Measurements from ENCODE around the gene SHISA3.

The SHISA3 gene

DNA sequence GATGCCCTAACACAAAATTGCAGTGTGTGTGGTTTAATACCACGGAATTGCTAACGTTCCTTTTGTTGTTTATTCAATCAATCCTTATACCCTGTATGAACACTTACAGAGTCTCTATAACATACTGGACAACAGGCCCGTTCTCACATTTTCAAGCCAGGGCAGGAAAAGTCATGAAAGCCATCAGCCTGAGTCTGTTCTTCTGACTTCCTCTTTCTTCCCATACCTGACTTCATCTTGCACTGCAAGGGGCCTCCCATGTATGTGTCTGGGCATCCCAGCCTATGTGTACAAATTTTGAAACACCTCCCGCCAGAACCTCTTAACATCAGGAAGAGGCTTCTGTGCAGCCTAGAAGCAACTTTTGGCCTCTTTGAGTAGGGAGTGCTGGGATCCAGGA lies 4.9 kb upstream of the SHISA3 start:
- no peak for DNase-seq

DNA sequence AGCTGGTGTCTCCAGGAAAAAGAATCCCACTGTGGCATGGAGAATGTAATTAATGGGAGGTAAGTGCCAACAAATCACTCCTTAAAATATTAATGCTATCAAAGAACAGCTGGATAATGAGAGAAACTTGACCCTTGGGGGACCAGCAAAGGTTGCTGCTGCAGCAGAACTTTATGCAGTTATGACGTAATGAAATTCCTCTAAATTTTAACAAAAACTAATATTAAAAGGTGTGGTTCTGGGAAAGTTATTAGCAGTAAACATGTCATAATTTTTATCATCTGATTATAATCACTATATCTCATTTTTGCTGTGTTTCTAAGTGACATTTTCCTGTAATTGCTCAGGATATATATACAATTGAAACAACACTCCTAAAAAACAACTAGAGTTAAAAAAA lies 1.7 kb upstream of the SHISA3 start:
- no peak for DNase-seq

DNA sequence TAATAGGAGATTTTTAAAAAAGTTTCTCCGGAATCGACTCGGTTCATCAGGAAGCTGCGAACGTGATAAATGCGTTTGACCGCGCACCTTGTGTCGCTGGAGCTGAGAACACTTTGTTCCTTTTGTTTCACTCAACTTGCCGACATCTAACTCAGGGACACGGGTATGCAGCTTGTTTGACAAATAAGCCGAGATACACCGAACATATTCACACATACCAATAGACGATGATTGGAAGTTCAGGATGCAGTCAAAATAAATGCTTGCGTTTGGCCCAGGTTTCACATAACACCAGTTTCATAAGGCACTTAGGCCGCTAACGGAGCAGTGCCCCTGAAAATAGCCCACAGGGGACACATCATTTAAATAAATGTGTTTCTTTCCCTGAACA lies 932 bp upstream of the SHISA3 start:
- DNase-seq, result no peak

DNA sequence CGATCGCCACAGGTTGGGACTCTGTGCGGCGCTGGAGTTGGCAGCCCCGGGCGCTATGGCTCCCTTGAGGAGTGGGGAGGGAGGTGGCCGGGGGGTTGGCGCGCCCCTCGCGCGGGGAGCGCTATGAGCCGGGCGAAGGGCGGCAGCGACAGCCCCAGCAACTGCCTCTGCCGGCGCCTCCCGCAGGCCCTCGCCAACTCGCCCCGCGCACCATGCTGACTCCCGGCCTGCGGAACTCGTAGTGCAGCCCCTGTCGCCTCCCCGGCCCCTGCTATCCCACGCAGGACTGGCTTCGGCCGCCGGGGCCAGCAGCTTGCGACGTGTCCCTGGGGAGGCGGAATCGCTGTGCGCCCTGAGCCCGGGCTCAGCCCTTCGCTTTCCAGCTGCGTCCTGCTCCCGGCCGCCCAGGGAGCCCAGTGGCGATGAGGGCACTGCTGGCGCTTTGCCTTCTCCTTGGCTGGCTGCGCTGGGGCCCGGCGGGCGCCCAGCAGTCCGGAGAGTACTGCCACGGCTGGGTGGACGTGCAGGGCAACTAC lies 415 bp downstream of the SHISA3 start:
- no peak for DNase-seq

DNA sequence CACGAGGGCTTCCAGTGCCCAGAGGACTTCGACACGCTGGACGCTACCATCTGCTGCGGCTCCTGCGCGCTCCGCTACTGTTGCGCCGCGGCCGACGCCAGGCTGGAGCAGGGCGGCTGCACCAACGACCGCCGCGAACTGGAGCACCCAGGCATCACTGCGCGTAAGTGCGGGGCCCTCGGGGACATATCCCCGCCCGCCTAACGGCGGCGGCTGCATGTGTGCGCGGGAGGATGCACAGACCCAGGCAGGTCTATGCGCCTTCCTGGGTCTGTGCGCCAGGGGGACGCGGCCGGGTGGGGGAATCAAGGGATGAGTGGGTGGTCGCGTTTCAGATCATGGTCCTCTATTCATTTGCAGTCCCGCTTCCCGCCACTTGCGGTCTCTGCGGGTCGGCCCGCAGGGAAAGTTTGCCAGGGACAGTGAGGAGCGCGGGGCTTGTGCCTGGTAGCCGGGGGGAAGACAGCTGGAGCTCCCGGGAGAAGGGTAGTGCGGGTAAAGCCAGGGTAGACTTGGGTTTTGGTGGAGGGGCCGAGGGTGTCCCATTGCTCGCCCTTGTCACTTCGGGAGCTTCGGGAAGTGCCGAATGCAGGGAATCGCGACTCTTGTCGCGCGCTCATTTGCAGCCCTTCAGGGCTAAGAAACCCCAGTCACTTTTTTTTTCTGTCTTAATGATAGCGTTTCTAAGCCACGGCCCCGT lies 1.0 kb downstream of the SHISA3 start:
- DNase-seq, result no peak

DNA sequence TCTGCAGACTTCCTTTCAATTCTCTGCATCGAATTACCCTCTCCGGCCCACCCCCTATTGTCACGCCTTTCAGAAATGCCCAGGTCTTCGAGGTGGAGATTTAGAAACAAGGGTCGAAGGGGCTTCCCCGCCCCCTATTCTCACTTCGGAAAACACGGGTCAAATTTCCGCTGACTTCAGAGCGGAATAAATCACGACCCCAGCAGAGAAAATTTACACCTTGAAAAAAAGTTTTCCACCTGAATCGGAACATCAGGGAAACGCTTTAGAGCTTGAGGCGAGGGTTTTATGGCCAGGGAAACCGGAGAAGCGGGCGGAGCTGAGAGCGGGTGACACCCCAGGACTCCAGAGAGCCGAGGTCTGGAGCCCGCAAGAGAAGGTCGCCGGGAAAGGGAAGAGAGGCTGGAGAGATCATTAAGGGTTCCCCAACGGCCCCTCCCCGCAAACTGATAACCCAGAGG lies 1.6 kb downstream of the SHISA3 start:
- DNase-seq, result no peak

DNA sequence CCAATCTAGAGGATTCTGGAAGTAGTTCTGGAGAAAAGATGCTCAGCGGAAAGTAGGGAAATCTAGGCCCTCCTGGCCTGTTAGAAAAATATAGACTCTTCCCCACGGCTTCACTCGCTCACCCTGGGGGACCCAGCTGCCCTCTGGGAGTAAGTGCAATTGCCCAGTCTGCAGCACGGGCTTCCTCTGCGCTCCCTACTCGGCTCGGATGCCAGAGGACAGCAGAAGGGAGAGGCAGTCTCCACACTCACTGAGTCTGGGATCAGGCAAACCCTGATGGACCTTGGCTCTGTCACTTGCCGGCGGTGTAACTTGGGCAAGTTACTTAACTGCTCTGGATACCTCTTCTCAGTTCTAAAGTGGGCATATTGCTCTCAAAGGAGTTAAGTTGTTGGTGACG lies 2.1 kb downstream of the SHISA3 start:
- no peak for DNase-seq

DNA sequence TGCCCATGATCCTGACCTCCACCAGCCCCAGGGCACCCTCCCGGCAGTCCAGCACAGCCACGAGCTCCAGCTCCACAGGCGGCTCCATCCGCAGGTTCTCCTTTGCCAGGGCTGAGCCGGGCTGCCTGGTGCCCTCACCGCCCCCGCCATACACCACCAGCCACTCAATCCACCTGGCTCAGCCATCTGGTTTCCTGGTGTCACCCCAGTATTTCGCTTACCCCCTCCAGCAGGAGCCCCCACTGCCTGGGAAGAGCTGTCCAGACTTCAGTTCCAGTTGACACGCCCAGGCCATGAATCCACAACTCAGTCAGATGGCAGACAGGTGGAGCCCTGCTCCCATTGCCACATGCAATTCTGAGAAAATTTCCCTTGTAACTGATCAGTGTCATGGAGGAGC lies 3.9 kb downstream of the SHISA3 start:
- DNase-seq, result no peak

DNA sequence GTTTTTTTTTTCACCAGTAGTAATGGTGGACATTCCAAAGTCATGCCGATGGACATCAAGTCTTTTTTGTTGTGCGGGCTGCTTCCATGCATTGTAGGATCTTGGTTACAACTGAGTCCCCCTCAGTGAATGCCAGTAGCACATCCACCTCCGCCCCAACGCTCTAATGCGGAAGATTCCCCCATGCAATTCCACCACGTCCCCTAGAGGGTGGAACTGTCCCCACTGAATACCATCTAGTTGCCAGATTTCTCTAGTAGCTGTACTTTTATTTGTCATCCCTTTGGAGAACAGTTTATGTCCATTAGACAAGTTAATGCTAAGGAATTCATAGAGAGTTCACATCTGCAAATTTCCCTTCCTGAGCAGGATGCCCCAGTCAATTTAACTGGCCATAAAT lies 6.7 kb downstream of the SHISA3 start:
- DNase-seq, result no peak

DNA sequence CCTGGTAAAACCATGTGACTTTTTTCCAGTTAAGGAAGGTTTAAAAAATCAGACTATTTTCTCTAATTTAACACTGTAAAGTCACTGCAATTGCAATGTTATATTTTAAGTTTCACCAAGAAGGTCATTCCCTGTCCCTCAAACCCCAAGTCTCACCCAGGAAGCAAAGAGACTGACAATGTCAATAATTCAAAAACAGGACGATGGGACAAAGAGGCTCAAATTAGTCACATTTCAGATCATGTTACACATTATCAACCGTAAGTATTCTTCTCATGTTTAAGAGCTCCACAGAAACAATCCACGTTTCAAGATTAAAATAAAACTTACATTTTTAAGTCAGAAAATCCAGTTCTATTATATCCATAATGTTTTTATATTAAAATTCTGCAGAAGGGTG lies 13.2 kb downstream of the SHISA3 start:
- no peak for DNase-seq

DNA sequence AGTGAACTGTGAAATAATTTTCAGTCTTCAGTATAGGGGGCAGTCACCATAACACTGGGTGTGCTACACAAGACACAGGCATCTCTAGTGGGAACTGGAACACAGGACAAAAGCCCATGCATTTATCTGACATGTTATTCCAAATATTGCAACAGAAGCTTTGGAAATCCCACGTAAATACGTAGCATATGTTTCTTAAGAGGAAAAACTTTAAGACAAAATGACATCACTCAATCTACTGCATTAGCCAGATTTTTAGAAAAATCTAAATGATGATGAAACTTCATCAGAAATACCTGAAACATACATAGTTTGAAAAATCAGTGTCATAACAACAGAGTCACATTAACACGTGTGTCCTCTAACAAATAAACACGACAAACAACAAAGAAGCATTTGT lies 14.5 kb downstream of the SHISA3 start:
- no peak for DNase-seq

DNA sequence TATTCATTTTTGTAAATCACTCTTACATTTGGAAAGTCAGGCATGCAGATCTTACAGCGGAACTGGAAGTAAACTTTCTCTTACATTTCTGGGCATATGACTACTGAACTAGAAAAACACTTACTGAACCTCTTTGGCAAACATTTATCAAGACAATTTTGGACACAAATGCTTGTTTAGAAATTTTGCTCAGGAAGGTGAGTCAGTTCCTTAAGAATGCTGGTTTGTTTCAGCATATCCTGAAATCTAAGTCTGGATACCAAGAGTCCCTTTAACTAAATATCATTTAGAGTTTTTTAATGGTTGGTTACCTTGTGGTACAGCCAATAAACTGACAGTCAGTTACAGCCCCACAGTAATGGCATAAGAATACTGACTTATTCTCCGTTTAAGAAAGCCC lies 15.0 kb downstream of the SHISA3 start:
- DNase-seq, result no peak

DNA sequence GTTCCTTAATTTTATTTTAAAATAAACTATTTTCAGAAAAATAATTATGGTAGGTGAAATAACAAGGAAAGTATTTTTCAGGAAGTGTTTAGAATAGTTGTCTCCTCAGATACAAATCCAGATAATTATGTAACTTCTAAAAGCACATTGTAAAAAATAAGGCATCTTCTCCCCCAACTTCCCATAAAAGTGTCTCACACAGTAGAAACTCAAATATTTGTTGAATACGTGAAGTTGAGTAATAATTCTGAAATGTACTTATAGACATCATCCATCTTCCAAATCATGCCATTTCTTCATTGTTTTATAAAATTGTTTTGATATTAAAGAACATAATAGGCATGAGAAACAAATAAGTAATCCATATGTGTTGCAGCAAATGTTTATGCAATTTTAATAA lies 18.0 kb downstream of the SHISA3 start:
- no peak for DNase-seq

DNA sequence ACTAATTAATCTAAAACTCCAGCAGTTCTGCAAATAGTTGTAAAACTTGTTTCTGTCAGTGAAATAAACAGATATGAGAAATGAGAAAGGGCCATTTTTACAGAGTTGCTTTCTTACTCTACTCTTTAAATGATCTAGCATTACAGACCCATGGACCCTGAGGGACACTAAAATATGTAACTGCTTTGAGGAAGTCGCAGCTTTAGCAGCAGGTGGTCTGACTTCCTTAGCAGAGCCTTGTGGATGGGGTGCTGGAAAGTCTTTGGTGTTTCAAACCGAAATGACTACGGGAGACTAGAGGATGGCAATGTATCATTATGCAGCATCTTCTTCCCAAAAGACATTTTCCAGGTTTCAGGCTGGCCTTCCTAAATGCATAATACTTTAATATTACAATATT lies 18.7 kb downstream of the SHISA3 start:
- no peak for DNase-seq

DNA sequence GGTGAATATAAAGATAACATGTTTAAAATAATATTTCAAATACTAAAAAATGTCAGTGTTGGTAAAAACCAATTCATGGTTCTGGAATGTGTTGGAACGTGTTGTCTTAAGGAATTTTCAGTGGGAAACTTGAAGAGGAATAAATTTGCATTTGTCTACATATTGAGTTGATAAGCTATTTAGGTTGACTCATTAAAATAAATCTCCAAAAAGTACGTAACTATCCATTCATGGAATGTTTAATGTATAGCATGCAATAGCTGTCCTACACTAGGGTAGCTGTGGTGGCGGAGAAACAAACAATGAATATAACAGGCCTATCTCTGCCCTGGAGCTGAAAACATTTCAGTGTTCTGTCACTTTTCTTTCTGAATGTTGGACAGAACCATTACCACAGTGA lies 20.3 kb downstream of the SHISA3 start:
- DNase-seq, result no peak

DNA sequence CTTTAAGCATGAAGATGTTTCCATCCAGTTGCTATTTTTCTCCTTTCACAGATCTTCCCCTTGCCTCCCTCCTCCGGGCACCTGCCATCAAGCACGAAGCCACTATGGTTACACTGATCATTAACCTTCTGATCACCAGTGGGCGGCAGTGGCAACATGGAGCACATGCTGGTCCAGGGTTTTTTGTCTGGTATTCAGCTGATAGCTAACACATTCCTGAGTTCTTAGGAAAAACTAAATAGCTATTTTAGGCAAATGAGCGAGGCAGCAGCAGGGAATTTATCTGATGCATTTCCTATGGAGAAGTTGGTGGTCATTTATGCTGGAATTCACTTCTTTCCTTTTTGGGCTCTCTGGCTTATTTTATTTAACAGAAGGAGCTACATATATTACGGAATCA lies 22.9 kb downstream of the SHISA3 start:
- no peak for DNase-seq

DNA sequence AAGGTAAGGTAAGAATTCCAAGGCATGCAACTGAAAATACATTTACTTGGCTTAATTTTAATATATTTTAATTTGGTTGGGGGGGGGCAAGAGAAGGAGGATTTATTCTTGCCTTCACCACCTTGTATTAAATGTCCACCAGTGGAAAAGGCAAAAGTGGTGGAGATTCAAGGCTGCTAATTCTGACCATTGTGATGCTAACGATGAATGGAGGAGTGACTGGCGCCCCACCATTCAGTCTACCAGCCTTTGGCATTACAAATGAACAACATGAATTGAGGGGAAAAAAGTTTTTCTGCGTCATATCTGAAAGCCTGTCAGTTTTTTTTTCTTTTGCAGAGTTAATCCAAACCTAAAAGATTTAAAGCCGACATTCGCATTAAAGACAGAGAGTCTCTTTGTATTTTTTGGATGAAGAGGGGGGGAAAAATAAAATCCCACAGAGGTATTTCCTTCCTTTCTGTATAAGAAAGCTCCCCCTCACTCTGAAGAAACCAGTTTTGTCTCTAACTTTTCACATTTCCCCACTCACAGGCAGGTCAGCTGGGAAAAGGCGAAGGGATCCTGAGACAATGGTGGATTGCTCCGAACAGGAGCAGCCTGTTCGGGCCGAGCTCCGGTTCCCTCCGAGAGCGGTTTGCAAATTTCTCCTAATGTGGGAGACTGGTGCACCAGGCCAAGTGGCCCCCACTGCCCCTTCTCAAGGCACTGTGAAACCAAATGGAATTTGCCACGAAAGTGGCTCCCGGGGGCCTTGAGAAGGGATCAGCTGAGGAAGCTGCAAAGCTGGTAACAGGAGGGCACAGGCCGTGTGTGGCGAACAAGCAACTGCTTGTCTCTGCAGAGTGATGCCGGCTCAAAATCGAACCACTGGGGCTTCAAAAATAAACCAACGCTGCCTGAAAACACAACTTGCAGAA lies 28.1 kb downstream of the SHISA3 start:
- no peak for DNase-seq

DNA sequence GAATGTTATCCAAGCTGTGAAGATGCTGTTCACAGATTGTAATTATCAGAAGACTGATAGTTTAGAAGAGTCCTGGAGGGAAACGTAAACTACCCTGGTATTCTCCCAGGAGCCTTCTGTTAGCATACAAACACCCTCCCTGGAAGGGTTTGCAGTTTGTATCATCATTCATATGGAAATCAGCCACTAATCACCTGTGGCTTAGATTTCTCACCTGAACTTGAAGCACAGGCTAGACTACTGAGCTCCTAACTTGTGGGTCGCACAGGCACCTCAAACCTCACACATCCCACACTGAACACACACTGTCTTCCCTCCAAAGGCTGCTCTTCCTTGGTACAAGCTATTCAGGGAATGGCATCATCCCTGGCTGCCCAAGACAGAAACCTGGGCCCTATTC lies 30.7 kb downstream of the SHISA3 start:
- DNase-seq, result no peak

DNA sequence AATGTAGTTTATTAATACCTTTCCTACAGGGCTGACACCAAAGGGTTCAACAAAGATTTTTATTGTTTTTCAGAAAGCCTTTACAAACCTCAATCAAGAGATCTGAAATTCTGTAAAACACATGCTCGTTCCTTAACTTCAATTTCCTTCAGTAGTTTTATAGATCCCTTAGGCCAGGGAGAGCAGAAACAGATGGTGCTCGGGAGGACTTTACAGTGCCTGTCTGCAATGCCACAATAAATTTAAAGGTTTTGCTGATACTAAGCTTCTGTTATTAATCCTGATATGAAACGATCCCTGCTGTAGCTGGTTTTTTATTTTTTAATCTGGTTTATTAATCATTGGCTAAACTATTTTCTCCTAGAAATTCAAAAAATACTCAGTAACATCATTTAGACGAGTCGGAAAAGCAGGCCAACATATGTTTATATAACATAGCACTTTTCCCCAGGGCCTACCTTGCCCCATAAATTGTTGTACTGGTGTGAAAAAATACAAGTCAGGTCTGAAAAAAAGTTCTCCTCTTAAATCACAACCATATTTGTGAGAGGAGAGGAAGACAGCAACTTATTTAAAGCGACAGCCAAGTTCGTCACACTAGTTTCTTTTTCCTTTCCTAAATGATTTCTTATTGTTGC lies 39.8 kb downstream of the SHISA3 start:
- no peak for DNase-seq

DNA sequence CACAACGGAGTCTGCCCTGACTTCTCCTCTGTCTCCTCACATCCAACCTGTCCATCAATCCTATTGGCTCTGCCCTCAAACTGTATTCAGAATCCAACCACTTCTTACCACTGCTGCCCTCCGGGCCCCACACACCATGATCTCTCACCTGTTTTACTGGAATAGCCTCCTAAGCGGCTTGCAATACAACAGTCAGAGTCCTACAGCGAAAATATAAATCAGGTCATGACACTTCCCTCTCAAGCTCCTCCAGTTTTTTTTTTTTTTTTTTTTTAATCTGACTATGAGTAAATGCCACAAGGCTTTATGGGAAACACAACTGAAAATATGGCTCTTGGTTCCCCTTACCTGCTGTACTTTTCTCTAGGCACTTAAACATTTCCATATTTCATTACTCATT lies 42.8 kb downstream of the SHISA3 start:
- DNase-seq, result no peak

DNA sequence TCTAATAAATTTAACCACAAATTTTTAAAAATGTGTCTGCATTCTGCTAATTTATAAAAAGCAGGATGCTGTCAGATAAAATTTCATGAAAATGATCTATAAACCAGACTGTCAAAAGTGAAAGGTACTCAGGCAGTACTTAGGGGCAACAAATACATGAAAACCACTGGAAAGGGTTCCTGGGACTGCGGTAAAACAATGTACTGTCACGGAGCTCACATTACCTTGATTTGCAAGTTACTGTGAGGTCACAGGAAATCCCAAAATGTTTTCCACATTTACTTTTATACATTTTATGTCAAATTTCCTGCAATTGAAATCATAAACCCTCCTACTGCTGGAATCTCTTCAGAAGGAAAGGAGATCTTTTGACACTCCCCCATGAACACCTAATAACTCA lies 45.3 kb downstream of the SHISA3 start:
- DNase-seq, result no peak

DNA sequence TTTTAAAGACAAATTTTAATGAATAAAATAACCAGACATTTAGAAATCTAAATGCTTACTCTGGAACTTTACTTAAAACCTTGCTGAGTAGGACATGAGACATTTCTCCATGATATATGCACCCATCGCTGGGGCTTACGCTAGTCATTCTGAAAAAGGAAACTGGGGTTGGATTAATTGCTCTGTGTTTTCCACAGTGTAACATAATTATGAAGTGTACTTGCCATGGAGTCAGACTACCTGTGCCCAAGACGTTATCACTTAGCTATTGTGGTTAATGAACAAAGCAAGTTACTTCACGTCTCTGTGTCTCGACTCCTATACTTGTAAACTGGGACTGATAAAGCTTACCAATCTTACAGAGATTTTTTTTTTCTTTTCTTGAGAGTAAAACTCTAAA lies 47.8 kb downstream of the SHISA3 start:
- no peak for DNase-seq

DNA sequence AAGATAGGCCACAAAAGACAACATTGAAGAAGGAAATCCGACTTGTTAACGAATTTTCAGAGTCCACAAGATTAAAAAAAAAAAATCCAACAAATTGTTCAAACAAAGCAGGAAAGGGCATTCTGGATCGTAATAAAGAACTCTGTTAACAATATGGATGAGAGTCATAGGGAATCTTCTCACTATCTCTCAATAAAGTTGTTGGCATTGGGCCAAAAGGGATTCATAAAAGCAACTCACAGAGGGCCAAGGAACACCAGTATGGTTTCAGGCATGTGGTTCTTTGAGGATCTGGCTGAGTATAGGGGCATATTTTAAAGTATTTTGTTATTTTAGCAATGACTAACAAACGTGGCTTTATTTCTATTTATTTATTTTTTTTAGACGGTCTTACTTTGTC lies 49.5 kb downstream of the SHISA3 start:
- DNase-seq, result no peak

Measured in GDM1 (cell line).